ENCODE results near the gene SMG6. TPM values are rescaled to one million over a fixed set of nuclear protein-coding genes. Genes with fewer than 3 reads are reported as not detected.

Gene SMG6
- total RNA-seq, 8 experiments from 2014 or later, result 18.5 to 54.9 (median 30.6) TPM

DNA sequence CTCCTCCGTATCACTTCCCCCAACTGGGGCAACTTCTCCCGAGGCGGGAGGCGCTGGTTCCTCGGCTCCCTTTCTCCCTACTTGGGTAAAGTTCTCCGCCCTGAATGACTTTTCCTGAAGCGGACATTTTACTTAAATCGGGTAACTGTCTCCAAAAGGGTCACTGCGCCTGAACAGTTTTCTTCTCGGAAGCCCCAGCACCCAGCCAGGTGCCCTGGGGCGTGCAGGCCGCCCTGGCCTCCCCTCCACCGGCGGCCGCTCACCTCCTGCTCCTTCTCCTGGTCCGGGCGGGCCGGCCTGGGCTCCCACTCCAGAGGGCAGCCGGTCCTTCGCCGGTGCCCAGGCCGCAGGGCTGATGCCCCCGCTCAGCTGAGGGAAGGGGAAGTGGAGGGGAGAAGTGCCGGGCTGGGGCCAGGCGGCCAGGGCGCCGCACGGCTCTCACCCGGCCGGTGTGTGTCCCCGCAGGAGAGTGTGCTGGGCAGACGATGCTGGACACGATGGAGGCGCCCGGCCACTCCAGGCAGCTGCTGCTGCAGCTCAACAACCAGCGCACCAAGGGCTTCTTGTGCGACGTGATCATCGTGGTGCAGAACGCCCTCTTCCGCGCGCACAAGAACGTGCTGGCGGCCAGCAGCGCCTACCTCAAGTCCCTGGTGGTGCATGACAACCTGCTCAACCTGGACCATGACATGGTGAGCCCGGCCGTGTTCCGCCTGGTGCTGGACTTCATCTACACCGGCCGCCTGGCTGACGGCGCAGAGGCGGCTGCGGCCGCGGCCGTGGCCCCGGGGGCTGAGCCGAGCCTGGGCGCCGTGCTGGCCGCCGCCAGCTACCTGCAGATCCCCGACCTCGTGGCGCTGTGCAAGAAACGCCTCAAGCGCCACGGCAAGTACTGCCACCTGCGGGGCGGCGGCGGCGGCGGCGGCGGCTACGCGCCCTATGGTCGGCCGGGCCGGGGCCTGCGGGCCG lies 247.1 kb downstream of the SMG6 start:
- Histone ChIP-seq H3K4me3 (no peak overlapping the region), H3K4me1 (replicated peaks in 1 of 2) (peaks cover 0 to 7% of the 10 kb centered on the region in 2 donors), H3K27ac (no peak overlapping the region)
- in situ Hi-C loops (cut with MboI; ENCODE audit: low pct_unique_long_range_greater_than_20kb in 2 of 9, low sequenced_read_pairs in 9 of 9, unreplicated experiment in 9 of 9), result loop anchor here in 5 of 9 experiments (10.0 to 25.0 kb wide), 2 partner anchors 181 to 188 kb away; no protein-coding TSS in a partner anchor
- ATAC-seq (replicated peaks in 6 of 8), result peak in 1 of 8 experiments; percentile 0
- WGBS, 10 experiments, result 24 to 93% (median 52%) methylated on average over 3 to 30 of the region's 85 CpGs; no CpG with 5 or more reads in 6 of the 10 experiments

DNA sequence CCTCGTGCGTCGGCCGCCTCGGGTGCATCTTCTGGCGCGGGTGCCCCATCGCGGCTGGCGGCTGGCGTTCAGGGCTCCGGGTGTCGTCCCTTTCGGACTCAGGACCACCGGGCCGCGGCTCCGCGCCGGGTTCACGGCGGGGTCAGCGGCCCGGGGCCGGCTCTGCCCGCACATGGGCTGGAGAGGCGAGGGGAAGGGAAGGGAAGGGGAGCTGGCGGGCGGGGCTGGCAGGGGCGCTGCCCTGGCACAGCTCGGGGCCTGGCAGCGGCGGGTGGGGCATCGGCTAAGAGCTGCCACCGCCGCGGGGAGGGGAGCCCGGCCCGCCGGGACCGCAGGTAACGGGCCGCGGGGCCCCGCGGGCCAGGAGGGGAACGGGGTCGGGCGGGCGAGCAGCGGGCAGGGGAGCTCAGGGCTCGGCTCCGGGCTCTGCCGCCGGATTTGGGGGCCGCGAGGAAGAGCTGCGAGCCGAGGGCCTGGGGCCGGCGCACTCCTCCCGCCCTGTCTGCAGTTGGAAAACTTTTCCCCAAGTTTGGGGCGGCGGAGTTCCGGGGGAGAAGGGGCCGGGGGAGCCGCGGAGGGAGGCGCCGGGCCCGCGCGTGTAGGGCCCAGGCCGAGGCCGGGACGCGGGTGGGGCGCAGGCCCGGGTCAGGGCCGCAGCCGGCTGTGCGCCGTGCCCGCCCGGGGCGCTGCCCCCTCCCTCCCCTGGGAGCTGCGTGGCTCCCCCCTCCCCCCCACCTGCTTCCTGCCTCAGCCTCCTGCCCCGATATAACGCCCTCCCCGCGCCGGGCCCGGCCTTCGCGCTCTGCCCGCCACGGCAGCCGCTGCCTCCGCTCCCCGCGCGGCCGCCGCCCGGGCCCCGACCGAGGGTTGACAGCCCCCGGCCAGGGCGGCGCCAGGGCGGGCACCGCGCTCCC lies 248.0 kb downstream of the SMG6 start:
- H3K4me1 ChIP-seq (replicated peaks in 1 of 2), result peaks cover 0 to 7% of the 10 kb centered on the region in 2 donors
- no peak overlapping the region for H3K27ac ChIP-seq
- H3K4me3 ChIP-seq, result peak overlapping the region; percentile 21 to 42 (median 32)
- in situ Hi-C loops (cut with MboI; ENCODE audit: low pct_unique_long_range_greater_than_20kb in 2 of 9, low sequenced_read_pairs in 9 of 9, unreplicated experiment in 9 of 9), result loop anchor here in 5 of 9 experiments (10.0 to 25.0 kb wide), 2 partner anchors 182 to 189 kb away; no protein-coding TSS in a partner anchor
- ATAC-seq (replicated peaks in 6 of 8), result peak in 5 of 8 experiments; percentile 0 to 17 (median 2)
- WGBS, 10 experiments, result 20% methylated on average over 1 of the region's 113 CpGs; no CpG with 5 or more reads in 9 of the 10 experiments

DNA sequence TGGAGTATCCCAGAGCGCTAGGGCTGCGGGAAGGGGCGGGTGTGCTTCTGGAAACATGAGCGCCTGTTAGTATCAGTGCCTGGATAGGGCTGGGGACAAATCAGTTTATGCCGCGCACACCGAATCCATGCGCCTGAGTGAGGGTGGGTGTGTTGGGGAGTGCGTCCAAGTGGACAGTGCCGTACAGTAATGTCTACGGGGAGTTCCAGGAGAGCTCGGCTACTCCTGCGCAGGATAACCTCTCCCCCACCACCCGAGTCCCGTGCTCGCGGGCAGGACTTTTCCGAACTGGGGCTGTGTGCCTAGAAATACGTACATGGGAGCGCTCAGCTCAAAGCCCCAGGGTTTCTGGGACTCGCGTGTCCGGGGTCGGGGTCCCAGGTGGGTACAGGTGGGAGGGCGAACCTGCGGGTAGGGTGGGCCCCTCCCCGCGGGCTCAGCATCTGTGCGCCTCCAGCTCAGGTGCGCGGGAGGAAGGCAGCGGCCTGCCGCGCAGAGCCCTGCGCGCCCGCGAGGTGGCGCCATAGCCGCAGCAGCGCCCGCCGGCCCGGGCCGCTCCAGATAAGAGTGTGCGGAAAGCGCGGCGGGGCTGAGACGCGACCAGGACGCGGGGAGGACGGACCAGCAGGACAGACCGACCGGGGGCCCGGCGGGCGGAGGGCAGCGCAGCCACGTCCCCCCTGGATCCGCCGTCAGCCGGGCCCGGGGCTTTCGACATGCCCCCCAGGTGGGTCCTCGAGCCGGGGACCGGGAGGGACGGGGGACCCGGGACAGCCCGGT lies 248.9 kb downstream of the SMG6 start, which contains the start of gene HIC1:
Gene HIC1, plus strand, starts transcription at position 592 of the 780 bp plus-strand sequence. CDS start 1,588 bp downstream, outside the sequence.
- peak within 1 kb of the TSS; percentile 28 to 42 (median 32) for H3K4me3 ChIP-seq
- in situ Hi-C loops (cut with MboI; ENCODE audit: low pct_unique_long_range_greater_than_20kb in 2 of 9, low sequenced_read_pairs in 9 of 9, unreplicated experiment in 9 of 9), result loop anchor here in 5 of 9 experiments (10.0 to 25.0 kb wide), 2 partner anchors 183 to 190 kb away; no protein-coding TSS in a partner anchor

GRCh38 chr17:2054262-2054511 lies 249.4 kb downstream of the SMG6 start:
- peaks cover 0 to 8% of the 10 kb centered on the region in 2 donors for H3K4me1 ChIP-seq (replicated peaks in 1 of 2)
- WGBS, 10 experiments, result 0 to 10% methylated on average over 2 to 4 of the region's 16 CpGs; no CpG with 5 or more reads in 8 of the 10 experiments
- no peak for ATAC-seq (replicated peaks in 6 of 8)
- in situ Hi-C loops (cut with MboI; ENCODE audit: low pct_unique_long_range_greater_than_20kb in 2 of 9, low sequenced_read_pairs in 9 of 9, unreplicated experiment in 9 of 9), result loop anchor here in 5 of 9 experiments (10.0 to 25.0 kb wide), 2 partner anchors 183 to 191 kb away; no protein-coding TSS in a partner anchor
- H3K27ac ChIP-seq, result no peak overlapping the region
- peak overlapping the region; percentile 28 to 42 (median 32) for H3K4me3 ChIP-seq

More for the DNA sequence above, 248.9 kb downstream of the SMG6 start, which contains the start of gene HIC1:
- WGBS, 10 experiments, result 0 to 28% (median 0%) methylated on average over 4 to 20 of the region's 72 CpGs; no CpG with 5 or more reads in 5 of the 10 experiments
- Histone ChIP-seq H3K4me1 (replicated peaks in 1 of 2) (peaks cover 0 to 7% of the 10 kb centered on the region in 2 donors), H3K27ac (no peak within 1 kb of the TSS)
- peak; percentile 23 to 58 (median 32) for ATAC-seq (replicated peaks in 6 of 8)

- 0 to 60% (median 20%) methylated on average over 1 of the region's 84 CpGs; no CpG with 5 or more reads in 7 of the 10 experiments for WGBS, 10 experiments
- in situ Hi-C loops (cut with MboI; ENCODE audit: low pct_unique_long_range_greater_than_20kb in 2 of 9, low sequenced_read_pairs in 9 of 9, unreplicated experiment in 9 of 9), result loop anchor here in 5 of 9 experiments (10.0 to 25.0 kb wide), 2 partner anchors 184 to 191 kb away; no protein-coding TSS in a partner anchor
- Histone ChIP-seq H3K27ac (no peak overlapping the region), H3K4me1 (replicated peaks in 1 of 2) (peaks cover 5 to 13% of the 10 kb centered on the region in 2 donors), H3K4me3 (peak overlapping the region; percentile 28 to 42 (median 32))
- peak; percentile 1 to 55 (median 39) for ATAC-seq (replicated peaks in 6 of 8)
Measured at GRCh38 chr17:2053380-2054261, 250.0 kb downstream of the SMG6 start.

DNA sequence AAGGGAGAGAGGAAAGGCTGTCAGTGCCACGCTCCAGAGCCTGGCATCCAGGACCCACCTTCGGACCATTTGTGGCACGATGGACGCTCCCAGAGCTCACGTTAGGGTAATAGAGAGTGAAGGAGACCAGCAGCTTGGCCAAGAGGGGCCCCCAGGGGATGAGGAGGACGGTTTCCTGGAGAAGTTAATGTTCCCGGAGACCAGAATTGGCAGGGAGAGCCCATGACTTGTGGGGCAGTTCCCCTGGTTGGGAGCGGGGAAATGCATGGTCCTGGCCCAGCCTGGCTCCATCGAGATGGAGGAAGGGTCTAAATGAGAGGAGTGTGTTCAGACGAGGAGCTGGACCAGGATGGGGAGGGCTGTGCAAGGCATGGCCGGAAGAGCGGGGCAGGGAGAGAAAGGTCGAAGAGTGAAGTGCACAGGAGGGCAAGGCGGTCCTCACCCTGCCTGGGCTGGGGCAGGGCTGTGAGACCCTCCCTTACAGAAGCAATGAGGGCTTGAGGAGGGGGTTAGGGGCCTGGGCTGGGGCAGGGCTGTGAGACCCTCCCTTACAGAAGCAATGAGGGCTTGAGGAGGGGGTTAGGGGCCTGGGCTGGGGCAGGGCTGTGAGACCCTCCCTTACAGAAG lies 251.5 kb downstream of the SMG6 start:
- no peak overlapping the region for H3K27ac ChIP-seq
- no peak for ATAC-seq (replicated peaks in 6 of 8)
- in situ Hi-C loops (cut with MboI; ENCODE audit: low pct_unique_long_range_greater_than_20kb in 2 of 9, low sequenced_read_pairs in 9 of 9, unreplicated experiment in 9 of 9), result loop anchor here in 5 of 9 experiments (10.0 to 25.0 kb wide), 2 partner anchors 185 to 193 kb away; no protein-coding TSS in a partner anchor
- no peak overlapping the region for H3K4me3 ChIP-seq
- H3K4me1 ChIP-seq (replicated peaks in 1 of 2), result peaks cover 7 to 15% of the 10 kb centered on the region in 2 donors
- 35 to 100% (median 54%) methylated on average over 1 to 6 of the region's 14 CpGs; no CpG with 5 or more reads in 4 of the 10 experiments for WGBS, 10 experiments

DNA sequence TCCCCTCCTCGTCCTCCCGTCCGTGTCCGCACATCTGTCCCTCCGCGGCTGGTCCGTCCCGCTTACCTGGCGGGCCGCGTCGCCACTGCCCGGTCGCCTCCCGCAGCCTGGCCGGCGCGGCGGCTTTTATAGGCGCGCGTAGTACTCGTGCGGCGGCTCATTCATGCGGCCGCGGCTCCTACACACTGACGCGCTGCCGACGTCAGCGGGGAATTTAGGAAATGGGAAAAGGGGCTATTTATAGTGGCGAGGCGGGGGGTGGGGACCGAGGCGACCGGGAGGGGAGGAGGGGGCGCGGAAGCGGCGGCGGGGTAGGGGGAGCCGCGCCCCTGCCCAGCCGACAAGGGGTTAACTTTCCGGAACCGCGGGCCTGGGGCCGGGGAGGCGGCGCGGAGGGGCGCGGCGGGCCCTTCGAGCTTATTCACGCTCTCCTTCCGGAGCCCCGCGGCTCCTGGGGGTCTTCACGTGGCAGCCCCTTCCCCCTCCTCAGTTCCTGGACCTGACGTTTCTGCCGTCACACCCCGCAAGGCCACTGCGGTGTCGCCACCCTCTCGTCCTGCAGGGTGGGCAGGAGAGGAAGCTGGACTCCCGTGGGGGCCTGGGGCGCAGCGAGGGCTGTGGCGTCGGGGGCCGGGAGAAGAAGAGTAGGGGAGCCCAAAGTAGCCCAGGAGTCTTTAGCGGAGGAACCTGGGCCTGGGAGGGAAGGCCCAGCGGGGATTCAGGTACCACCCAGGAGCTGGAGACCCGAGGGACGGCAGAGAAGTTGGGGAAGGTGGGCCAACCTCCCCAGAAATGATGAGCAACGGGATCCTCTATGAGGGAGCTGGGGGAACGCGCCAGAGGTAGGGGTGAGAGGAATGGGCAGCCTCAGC lies 252.3 kb downstream of the SMG6 start:
- no peak overlapping the region for H3K27ac ChIP-seq
- ATAC-seq (replicated peaks in 6 of 8), result no peak
- in situ Hi-C loops (cut with MboI; ENCODE audit: low pct_unique_long_range_greater_than_20kb in 2 of 9, low sequenced_read_pairs in 9 of 9, unreplicated experiment in 9 of 9), result loop anchor here in 5 of 9 experiments (10.0 to 25.0 kb wide), 2 partner anchors 186 to 194 kb away; no protein-coding TSS in a partner anchor
- peaks cover 7 to 15% of the 10 kb centered on the region in 2 donors for H3K4me1 ChIP-seq (replicated peaks in 1 of 2)
- 0 to 36% (median 7%) methylated on average over 1 to 9 of the region's 81 CpGs; no CpG with 5 or more reads in 7 of the 10 experiments for WGBS, 10 experiments
- H3K4me3 ChIP-seq, result peak overlapping the region; percentile 46 to 88 (median 51)

DNA sequence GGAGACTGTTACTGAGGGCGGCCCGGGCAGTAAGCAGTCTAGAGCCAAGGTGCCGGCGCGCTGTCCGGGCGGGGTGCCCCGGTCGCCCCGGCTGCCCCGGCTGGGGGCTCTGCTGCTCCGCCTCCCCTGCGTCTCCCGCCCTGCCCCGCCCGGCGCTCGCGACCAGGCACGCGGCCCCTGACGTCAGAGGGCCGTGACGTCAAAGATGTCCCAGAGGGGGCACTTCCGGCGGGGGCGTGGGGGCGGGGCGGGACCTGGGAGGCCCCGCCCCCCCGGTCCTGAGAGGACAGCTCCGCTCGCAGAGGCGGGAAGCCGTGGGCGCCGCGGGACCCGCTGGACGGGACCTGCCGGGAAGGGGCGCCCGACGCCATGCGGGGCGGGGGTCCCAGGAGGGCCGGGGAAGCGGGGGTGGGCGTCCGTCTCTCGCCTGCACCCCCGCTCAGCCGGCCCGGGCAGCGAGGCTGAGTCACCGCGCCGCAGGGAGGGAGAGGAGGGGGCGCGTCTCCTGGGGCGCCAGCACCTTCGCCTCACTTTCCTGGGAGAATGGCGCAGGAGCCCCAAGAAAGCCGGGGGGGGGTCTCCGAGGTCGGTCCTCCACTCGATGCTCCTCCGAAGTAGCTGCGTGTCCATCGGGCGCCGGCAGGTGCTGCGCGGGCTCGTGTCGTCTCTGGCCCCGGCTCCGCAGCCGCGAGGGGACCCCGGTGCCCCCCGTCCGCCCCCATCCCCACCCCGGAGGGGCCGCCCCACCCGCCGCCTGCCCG lies 253.1 kb downstream of the SMG6 start:
- in situ Hi-C loops (cut with MboI; ENCODE audit: low pct_unique_long_range_greater_than_20kb in 2 of 9, low sequenced_read_pairs in 9 of 9, unreplicated experiment in 9 of 9), result loop anchor here in 5 of 9 experiments (10.0 to 25.0 kb wide), 2 partner anchors 187 to 194 kb away; no protein-coding TSS in a partner anchor
- no CpG with 5 or more reads among the region's 88 CpGs for WGBS, 10 experiments
- Histone ChIP-seq H3K27ac (peak overlapping the region; percentile 76 to 85), H3K4me1 (replicated peaks in 1 of 2) (peaks cover 7 to 13% of the 10 kb centered on the region in 2 donors), H3K4me3 (peak overlapping the region; percentile 46 to 88 (median 51))
- peak; percentile 4 to 58 (median 36) for ATAC-seq (replicated peaks in 6 of 8)

All from motor neuron (in vitro differentiated cells).